Epithelial cell of esophagus (primary cell): ENCODE results near the gene CHD9.
A peak's percentile ranks its signal among the peaks of the same experiment; 100 is the strongest.

Experiments used
- DNase-seq: peaks from one replicate; pipeline ENCODE4 v3.0.0; 2010; ENCODE audit warnings: low read depth
- H3K4me3 ChIP-seq: 2 replicates; pipeline ENCODE4 v1.5.1; 2011; ENCODE audit warnings: mild to moderate bottlenecking, low read length, control low read depth
- TF ChIP-seq, protein P1 (sequence below): IDR thresholded peaks from 2 replicates; pipeline ENCODE4 v1.5.1; 2011; ENCODE audit warnings: low read depth, mild to moderate bottlenecking, low read length, control low read depth, inconsistent platforms; ENCODE audit not compliant: insufficient read depth; ENCODE audit errors: missing control alignments

The CHD9 gene

GRCh38 chr16:53132406-53132805 lies 77.6 kb downstream of the CHD9 start:
- TF ChIP-seq, protein P1, sequence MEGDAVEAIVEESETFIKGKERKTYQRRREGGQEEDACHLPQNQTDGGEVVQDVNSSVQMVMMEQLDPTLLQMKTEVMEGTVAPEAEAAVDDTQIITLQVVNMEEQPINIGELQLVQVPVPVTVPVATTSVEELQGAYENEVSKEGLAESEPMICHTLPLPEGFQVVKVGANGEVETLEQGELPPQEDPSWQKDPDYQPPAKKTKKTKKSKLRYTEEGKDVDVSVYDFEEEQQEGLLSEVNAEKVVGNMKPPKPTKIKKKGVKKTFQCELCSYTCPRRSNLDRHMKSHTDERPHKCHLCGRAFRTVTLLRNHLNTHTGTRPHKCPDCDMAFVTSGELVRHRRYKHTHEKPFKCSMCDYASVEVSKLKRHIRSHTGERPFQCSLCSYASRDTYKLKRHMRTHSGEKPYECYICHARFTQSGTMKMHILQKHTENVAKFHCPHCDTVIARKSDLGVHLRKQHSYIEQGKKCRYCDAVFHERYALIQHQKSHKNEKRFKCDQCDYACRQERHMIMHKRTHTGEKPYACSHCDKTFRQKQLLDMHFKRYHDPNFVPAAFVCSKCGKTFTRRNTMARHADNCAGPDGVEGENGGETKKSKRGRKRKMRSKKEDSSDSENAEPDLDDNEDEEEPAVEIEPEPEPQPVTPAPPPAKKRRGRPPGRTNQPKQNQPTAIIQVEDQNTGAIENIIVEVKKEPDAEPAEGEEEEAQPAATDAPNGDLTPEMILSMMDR: no peak
- H3K4me3 ChIP-seq: peak overlapping the region; percentile 68
- no peak for DNase-seq

GRCh38 chr16:53135329-53135728 lies 80.5 kb downstream of the CHD9 start:
- TF ChIP-seq, protein P1: no peak
- no peak overlapping the region for H3K4me3 ChIP-seq
- DNase-seq: no peak

DNA sequence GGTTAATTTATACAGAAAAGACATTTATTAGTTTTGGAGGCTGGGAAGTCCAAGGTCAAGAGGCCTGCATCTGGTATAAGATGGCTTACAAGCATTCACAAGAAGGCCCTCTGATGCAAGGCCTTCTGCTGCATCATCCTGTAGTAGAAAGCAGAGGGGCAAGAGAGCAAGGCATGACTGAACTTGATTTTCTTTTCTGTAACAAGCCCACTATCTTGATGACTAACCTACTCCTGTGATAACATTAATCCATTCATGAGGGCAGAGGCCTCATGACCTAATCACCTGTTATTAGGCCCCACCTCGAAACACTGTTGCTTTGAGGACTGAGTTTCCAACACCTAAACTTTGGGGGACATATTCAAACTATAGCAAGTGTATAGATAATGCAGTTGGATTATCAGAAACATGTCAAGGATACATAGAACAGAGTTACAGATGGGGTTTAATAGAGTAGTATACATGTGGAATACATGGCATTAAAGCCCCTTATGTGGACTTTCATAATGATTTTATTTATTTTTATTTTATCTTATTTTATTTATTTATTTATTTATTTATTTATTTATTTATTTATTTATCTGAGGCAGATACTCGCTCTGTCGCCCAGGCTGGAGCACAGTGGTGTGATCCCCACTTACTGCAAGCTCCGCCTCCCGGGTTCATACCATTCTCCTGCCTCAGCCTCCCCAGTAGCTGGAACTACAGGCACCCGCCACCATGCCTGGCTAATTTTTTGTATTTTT lies 88.2 kb downstream of the CHD9 start:
- DNase-seq: peak; percentile 89
- H3K4me3 ChIP-seq: no peak overlapping the region
- TF ChIP-seq, protein P1: no peak

- TF ChIP-seq, protein P1: no peak
- DNase-seq: peak; percentile 82
- H3K4me3 ChIP-seq: no peak overlapping the region
These were observed 92.8 kb downstream of the CHD9 start for GRCh38 chr16:53147500-53148065.

GRCh38 chr16:53150769-53151168 lies 96.0 kb downstream of the CHD9 start:
- TF ChIP-seq, protein P1: no peak
- DNase-seq: no peak
- no peak overlapping the region for H3K4me3 ChIP-seq

GRCh38 chr16:53152329-53152728 lies 97.5 kb downstream of the CHD9 start:
- TF ChIP-seq, protein P1: no peak
- DNase-seq: peak; percentile 32
- no peak overlapping the region for H3K4me3 ChIP-seq

GRCh38 chr16:53153130-53153529 lies 98.3 kb downstream of the CHD9 start:
- no peak for DNase-seq
- TF ChIP-seq, protein P1: no peak
- H3K4me3 ChIP-seq: no peak overlapping the region
